Measurements from ENCODE around the gene MAMDC4. TPM values are rescaled to one million over a fixed set of nuclear protein-coding genes. Genes with fewer than 3 reads are reported as not detected.

The MAMDC4 gene
- total and polyA plus RNA-seq, 3 donors from 2014 or later, result 8.1 to 21.9 (median 18.3) TPM

GRCh38 chr9:136856079-136856476, 3.9 kb downstream of the MAMDC4 start:
- H3K36me3 ChIP-seq (ENCODE audit: low read depth, missing control alignments), result no peaks in the 10 kb centered on the region
- no peak overlapping the region for H3K4me3 ChIP-seq
- H3K4me1 ChIP-seq, result peaks cover 26% of the 10 kb centered on the region
- intact Hi-C loops (cut with DNase I; ENCODE audit: low total_unique reads), result no loop called here
- 77 to 100% methylated on average over 2 to 13 of the region's 15 CpGs for WGBS, 2 donors
- no peaks in the 10 kb centered on the region for H3K27me3 ChIP-seq
- no peak for TF ChIP-seq CTCF (IDR thresholded peaks at IDR 0.05)
- no peak for TF ChIP-seq POLR2A (IDR thresholded peaks at IDR 0.05)
- DNase-seq, result no peak
- no peak overlapping the region for H3K27ac ChIP-seq
- no peaks in the 10 kb centered on the region for H3K9me3 ChIP-seq

GRCh38 chr9:136856541-136857141, 4.5 kb downstream of the MAMDC4 start:
- H3K4me1 ChIP-seq, result peaks cover 20% of the 10 kb centered on the region
- H3K27ac ChIP-seq, result no peak overlapping the region
- TF ChIP-seq POLR2A (IDR thresholded peaks at IDR 0.05) (no peak), CTCF (IDR thresholded peaks at IDR 0.05) (peak in 1 of 3 experiments; percentile 4)
- H3K4me3 ChIP-seq, result no peak overlapping the region
- intact Hi-C loops (cut with DNase I; ENCODE audit: low total_unique reads), result no loop called here
- H3K36me3 ChIP-seq (ENCODE audit: low read depth, missing control alignments), result no peaks in the 10 kb centered on the region
- no peaks in the 10 kb centered on the region for H3K9me3 ChIP-seq
- no peaks in the 10 kb centered on the region for H3K27me3 ChIP-seq
- WGBS, 2 donors, result 76 to 85% methylated on average over 2 to 14 of the region's 14 CpGs
- DNase-seq, result no peak

GRCh38 chr9:136857166-136857565, 5.0 kb downstream of the MAMDC4 start:
- intact Hi-C loops (cut with DNase I; ENCODE audit: low total_unique reads), result no loop called here
- WGBS, 2 donors, result 85 to 88% methylated on average over 9 to 19 of the region's 19 CpGs
- Histone ChIP-seq H3K4me3 (no peak overlapping the region), H3K27me3 (no peaks in the 10 kb centered on the region), H3K27ac (no peak overlapping the region), H3K36me3 (ENCODE audit: low read depth, missing control alignments) (no peaks in the 10 kb centered on the region), H3K4me1 (peaks cover 15% of the 10 kb centered on the region), H3K9me3 (no peaks in the 10 kb centered on the region)
- no peak for DNase-seq
- TF ChIP-seq CTCF (IDR thresholded peaks at IDR 0.05) (no peak), POLR2A (IDR thresholded peaks at IDR 0.05) (no peak)

GRCh38 chr9:136857581-136858412, 5.7 kb downstream of the MAMDC4 start:
- 89% methylated on average over 27 of the region's 29 CpGs; no CpG with 5 or more reads in 1 of the 2 donors for WGBS, 2 donors
- no peak for DNase-seq
- no peak for TF ChIP-seq POLR2A (IDR thresholded peaks at IDR 0.05)

GRCh38 chr9:136858452-136858843, 6.3 kb downstream of the MAMDC4 start:
- Histone ChIP-seq H3K9me3 (no peaks in the 10 kb centered on the region), H3K4me1 (peaks cover 8% of the 10 kb centered on the region), H3K27ac (no peak overlapping the region), H3K36me3 (ENCODE audit: low read depth, missing control alignments) (no peaks in the 10 kb centered on the region), H3K4me3 (no peak overlapping the region), H3K27me3 (no peaks in the 10 kb centered on the region)
- TF ChIP-seq CTCF (IDR thresholded peaks at IDR 0.05) (no peak), POLR2A (IDR thresholded peaks at IDR 0.05) (no peak)
- no peak for DNase-seq
- intact Hi-C loops (cut with DNase I; ENCODE audit: low total_unique reads), result no loop called here
- 96% methylated on average over 15 of the region's 15 CpGs; no CpG with 5 or more reads in 1 of the 2 donors for WGBS, 2 donors

More at GRCh38 chr9:136857581-136858412, 5.7 kb downstream of the MAMDC4 start:
- intact Hi-C loops (cut with DNase I; ENCODE audit: low total_unique reads), result no loop called here
- H3K27me3 ChIP-seq, result no peaks in the 10 kb centered on the region
- peaks cover 9% of the 10 kb centered on the region for H3K4me1 ChIP-seq
- no peak overlapping the region for H3K4me3 ChIP-seq
- H3K27ac ChIP-seq, result no peak overlapping the region
- no peaks in the 10 kb centered on the region for H3K9me3 ChIP-seq
- no peaks in the 10 kb centered on the region for H3K36me3 ChIP-seq (ENCODE audit: low read depth, missing control alignments)
